H9 (cell line): ENCODE measurements around the gene GIPC2. TPM values are rescaled to one million over a fixed set of nuclear protein-coding genes. Genes with fewer than 3 reads are reported as not detected.

Source experiments
- DNase-seq: peaks from one replicate; pipeline ENCODE4 v3.0.0-alpha.2; 2017
- H2AFZ ChIP-seq: one replicate; pipeline ENCODE4 v1.6.1; 2013; ENCODE audit warnings: mild to moderate bottlenecking, low read length, control low read depth, moderate library complexity
- H2AK5ac ChIP-seq: 2 replicates; pipeline ENCODE4 v1.6.1; 2013; ENCODE audit warnings: low read length, control low read depth, mixed read lengths; ENCODE audit not compliant: insufficient read length
- H2BK120ac ChIP-seq: one replicate; pipeline ENCODE4 v1.6.1; 2013; ENCODE audit warnings: low read depth, mild to moderate bottlenecking, low read length, control low read depth, inconsistent platforms; ENCODE audit not compliant: poor library complexity, severe bottlenecking
- H2BK12ac ChIP-seq: 2 replicates; pipeline ENCODE4 v1.6.1; 2013; ENCODE audit warnings: low read length, control low read depth, mixed read lengths, low read depth; ENCODE audit not compliant: insufficient read length
- H2BK15ac ChIP-seq: 2 replicates; pipeline ENCODE4 v1.6.1; 2013; ENCODE audit warnings: low read depth, low read length, control low read depth
- H2BK20ac ChIP-seq: one replicate; pipeline ENCODE4 v1.6.1; 2013; ENCODE audit warnings: low read depth, mild to moderate bottlenecking, low read length, control low read depth, inconsistent platforms; ENCODE audit not compliant: poor library complexity, severe bottlenecking
- H2BK5ac ChIP-seq: 2 replicates; pipeline ENCODE4 v1.6.1; 2013; ENCODE audit warnings: low read length, control low read depth, mixed read lengths; ENCODE audit not compliant: insufficient read length
- H3K14ac ChIP-seq: 2 replicates; pipeline ENCODE4 v1.6.1; 2013; ENCODE audit warnings: low read length, control low read depth; ENCODE audit not compliant: insufficient read depth
- H3K18ac ChIP-seq: 2 replicates; pipeline ENCODE4 v1.6.1; 2013; ENCODE audit warnings: low read depth, mild to moderate bottlenecking, mixed read lengths, low read length, control low read depth; ENCODE audit not compliant: insufficient read length
- H3K23ac ChIP-seq: 2 replicates; pipeline ENCODE4 v1.6.1; 2013; ENCODE audit warnings: low read length, control low read depth, mixed read lengths, low read depth; ENCODE audit not compliant: insufficient read length
- H3K23me2 ChIP-seq: 2 replicates; pipeline ENCODE4 v1.6.1; 2013; ENCODE audit warnings: low read depth, mild to moderate bottlenecking, mixed read lengths, low read length, control low read depth; ENCODE audit not compliant: insufficient read length, poor library complexity, severe bottlenecking
- H3K27ac ChIP-seq: 2 replicates; pipeline ENCODE4 v1.5.1; 2013; ENCODE audit warnings: low read length, control low read depth, mixed read lengths, low read depth; ENCODE audit not compliant: insufficient read length
- H3K27me3 ChIP-seq: 2 replicates; pipeline ENCODE4 v1.6.1; 2013; ENCODE audit warnings: low read length, control low read depth, inconsistent platforms; ENCODE audit not compliant: insufficient read depth
- H3K4ac ChIP-seq: 2 replicates; pipeline ENCODE4 v1.6.1; 2013; ENCODE audit warnings: low read depth, mild to moderate bottlenecking, control low read depth, inconsistent platforms, low read length, moderate library complexity
- H3K4me1 ChIP-seq: 2 replicates; pipeline ENCODE4 v1.6.1; 2013; ENCODE audit warnings: low read length, control low read depth, inconsistent platforms; ENCODE audit not compliant: insufficient read depth
- H3K4me2 ChIP-seq: 2 replicates; pipeline ENCODE4 v1.6.1; 2013; ENCODE audit warnings: low read length, control low read depth, mixed read lengths; ENCODE audit not compliant: insufficient read length, insufficient read depth
- H3K56ac ChIP-seq: 2 replicates; pipeline ENCODE4 v1.6.1; 2013; ENCODE audit warnings: low read depth, mild to moderate bottlenecking, mixed read lengths, low read length, control low read depth; ENCODE audit not compliant: insufficient read length
- H3K79me1 ChIP-seq: 2 replicates; pipeline ENCODE4 v1.6.1; 2013; ENCODE audit warnings: low read depth, mild to moderate bottlenecking, moderate library complexity, low read length, control low read depth, inconsistent platforms; ENCODE audit not compliant: insufficient read depth, poor library complexity, severe bottlenecking
- H3K79me2 ChIP-seq: 2 replicates; pipeline ENCODE4 v1.6.1; 2013; ENCODE audit warnings: low read length, control low read depth, inconsistent platforms; ENCODE audit not compliant: insufficient read depth
- H3K9ac ChIP-seq: 2 replicates; pipeline ENCODE4 v1.6.1; 2013; ENCODE audit warnings: low read length, control low read depth, mixed read lengths; ENCODE audit not compliant: insufficient read length; ENCODE audit errors: extremely low read depth
- H3K9me3 ChIP-seq: one replicate; pipeline ENCODE4 v1.6.1; 2013; ENCODE audit warnings: low read depth, low read length, inconsistent platforms; ENCODE audit not compliant: control insufficient read depth
- H3T11ph ChIP-seq: one replicate; pipeline ENCODE4 v1.6.1; 2013; ENCODE audit warnings: mild to moderate bottlenecking, low read length, control low read depth, inconsistent platforms
- H4K20me1 ChIP-seq: one replicate; pipeline ENCODE4 v1.6.1; 2013; ENCODE audit not compliant: control insufficient read depth, insufficient read length, insufficient read depth
- H4K5ac ChIP-seq: 2 replicates; pipeline ENCODE4 v1.6.1; 2013; ENCODE audit warnings: low read depth, mild to moderate bottlenecking, mixed read lengths, low read length, control low read depth; ENCODE audit not compliant: insufficient read length
- H4K8ac ChIP-seq: replicated peaks from 2 replicates; pipeline ENCODE4 v1.6.1; 2013; ENCODE audit warnings: low read length, control low read depth, mixed read lengths, low read depth; ENCODE audit not compliant: insufficient read length
- H4K91ac ChIP-seq: 2 replicates; pipeline ENCODE4 v1.6.1; 2013; ENCODE audit warnings: low read depth, mild to moderate bottlenecking, moderate library complexity, mixed read lengths, low read length, control low read depth; ENCODE audit not compliant: insufficient read length
- H3K27ac Mint-ChIP-seq, 3 experiments: 2 replicates in 2 of 3; 3 replicates in 1 of 3; pipeline ENCODE4 v1.8.0; 2020 to 2021; ENCODE audit warnings: mixed read lengths in 3 of 3, mild to moderate bottlenecking in 1 of 3, moderate library complexity in 1 of 3
- H3K27me3 Mint-ChIP-seq: 2 replicates; pipeline ENCODE4 v1.8.0; 2021; ENCODE audit warnings: low read depth, mild to moderate bottlenecking, moderate library complexity, mixed read lengths
- H3K36me3 Mint-ChIP-seq, 3 experiments: 2 replicates in 2 of 3; 3 replicates in 1 of 3; pipeline ENCODE4 v1.8.0; 2020 to 2021; ENCODE audit warnings: low read depth in 3 of 3, mixed read lengths in 3 of 3; ENCODE audit not compliant: insufficient read depth in 1 of 3
- H3K4me1 Mint-ChIP-seq, 2 experiments: 2 replicates each; pipeline ENCODE4 v1.8.0; 2020; ENCODE audit warnings: mixed read lengths in 2 of 2
- H3K4me3 Mint-ChIP-seq, 2 experiments: 2 replicates in 1 of 2; 3 replicates in 1 of 2; pipeline ENCODE4 v1.8.0; 2020 to 2021; ENCODE audit warnings: mild to moderate bottlenecking in 2 of 2, mixed read lengths in 2 of 2, moderate library complexity in 1 of 2
- H3K9me3 Mint-ChIP-seq, 2 experiments: 2 replicates in 1 of 2; 3 replicates in 1 of 2; pipeline ENCODE4 v1.8.0; 2020; ENCODE audit warnings: mild to moderate bottlenecking in 2 of 2, mixed read lengths in 2 of 2, moderate library complexity in 1 of 2
- CTCF ChIP-seq: fragments of 200-600 bp; sonication (generic); conservative IDR thresholded peaks from 3 replicates; pipeline ENCODE4 v1.8.0; 2021; ENCODE audit warnings: antibody characterized with exemption, mild to moderate bottlenecking
- WGBS: extraction: QIAGEN DNeasy Blood & Tissue Kit; methylation state at CpG from one replicate; pipeline ENCODE4 v1.1.7; 2013; ENCODE audit warnings: missing lambda C conversion rate, low lambda C conversion rate, mixed read lengths; ENCODE audit not compliant: insufficient read length; ENCODE audit errors: extremely low coverage; 5-methylcytosine and 5-hydroxymethylcytosine counted together
- total RNA-seq: library from RNA; stranded (reverse); gene quantifications from 2 replicates; pipeline ENCODE4 v1.2.1, GENCODE V29; 2021

GIPC2 gene
- total RNA-seq, 1 experiment from 2014 or later = 0.85 TPM

- no peak overlapping the region for H2BK120ac ChIP-seq
- H3K23ac ChIP-seq = no peak overlapping the region
- H4K5ac ChIP-seq = no peak overlapping the region
- no peaks in the 10 kb centered on the region for H3K4me1 ChIP-seq
- TF ChIP-seq CTCF = no peak
- Mint-ChIP-seq H3K9me3 (peaks cover 0 to under 1% of the 10 kb centered on the region in 2 experiments; a peak in 2 of 5 replicates), H3K4me3 (no peak overlapping the region), H3K4me1 (no peaks in the 10 kb centered on the region), H3K27me3 (no peaks in the 10 kb centered on the region), H3K36me3 (peaks cover 0 to under 1% (median under 1%) of the 10 kb centered on the region in 3 experiments; a peak in 1 of 7 replicates), H3K27ac (no peak overlapping the region)
- no peak overlapping the region for H2BK20ac ChIP-seq
- no peak overlapping the region for H3K9ac ChIP-seq
- no peaks in the 10 kb centered on the region for H3K27me3 ChIP-seq
- no peak overlapping the region for H4K91ac ChIP-seq
- no peak overlapping the region for H3T11ph ChIP-seq
- no peak overlapping the region for H2AK5ac ChIP-seq
- no peak overlapping the region for H3K56ac ChIP-seq
- no peaks in the 10 kb centered on the region for H3K9me3 ChIP-seq
- no peak for DNase-seq
- H3K79me1 ChIP-seq = no peaks in the 10 kb centered on the region
- no peak overlapping the region for H2BK12ac ChIP-seq
- no peak overlapping the region for H3K27ac ChIP-seq
- no peaks in the 10 kb centered on the region for H3K23me2 ChIP-seq
- no peak overlapping the region for H3K4me2 ChIP-seq
- H4K20me1 ChIP-seq = no peaks in the 10 kb centered on the region
- H3K79me2 ChIP-seq = no peaks in the 10 kb centered on the region
- no CpG with 5 or more reads among the region's 3 CpGs for WGBS
- no peak overlapping the region for H3K4ac ChIP-seq
- H3K14ac ChIP-seq = no peak overlapping the region
- H3K18ac ChIP-seq = no peak overlapping the region
- H2BK5ac ChIP-seq = no peak overlapping the region
- H4K8ac ChIP-seq = no peak overlapping the region
- H2BK15ac ChIP-seq = no peak overlapping the region
- H2AFZ ChIP-seq = no peak overlapping the region
Measured at GRCh38 chr1:78091886-78092285, 46.1 kb downstream of the GIPC2 start.
